Left kidney (tissue), 8 donors: ENCODE data around the gene SCAMP4. TPM values are rescaled to one million over a fixed set of nuclear protein-coding genes. Genes with fewer than 3 reads are reported as not detected.

Source experiments
- DNase-seq: peaks from one replicate; pipeline ENCODE4 v3.0.0-alpha.2; 2013
- long read RNA-seq, 8 donors: transcript quantifications; one replicate each; lab custom pipeline, GENCODE V29; 2026
- polyA plus RNA-seq: library from polyadenylated mRNA; unstranded; fragments of 120-200 nt; gene quantifications from one replicate; pipeline ENCODE4 v1.2.1, GENCODE V29; 2013; ENCODE audit not compliant: insufficient read length

SCAMP4 gene, protein sequence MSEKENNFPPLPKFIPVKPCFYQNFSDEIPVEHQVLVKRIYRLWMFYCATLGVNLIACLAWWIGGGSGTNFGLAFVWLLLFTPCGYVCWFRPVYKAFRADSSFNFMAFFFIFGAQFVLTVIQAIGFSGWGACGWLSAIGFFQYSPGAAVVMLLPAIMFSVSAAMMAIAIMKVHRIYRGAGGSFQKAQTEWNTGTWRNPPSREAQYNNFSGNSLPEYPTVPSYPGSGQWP
- polyA plus RNA-seq = 67.5 TPM
- long read RNA-seq, donor 1, transcript SCAMP4-201 (7 exons, 2,684 nt) = major isoform, 31 of 51 reads
- long read RNA-seq, donor 1, transcript SCAMP4-207 (2 exons, 2,973 nt) = minor isoform, 13 of 51 reads
- long read RNA-seq, donor 1, partial matches to known transcripts = 0 of 51 reads
- long read RNA-seq, donor 1, other reads (novel, unspliced or antisense) = 0 of 51 reads
- long read RNA-seq, donor 2, transcript SCAMP4-201 (7 exons, 2,684 nt) = major isoform, 15 of 22 reads
- long read RNA-seq, donor 2, transcript SCAMP4-207 (2 exons, 2,973 nt) = minor isoform, 6 of 22 reads
- long read RNA-seq, donor 2, partial matches to known transcripts = 0 of 22 reads
- long read RNA-seq, donor 2, other reads (novel, unspliced or antisense) = 0 of 22 reads
- long read RNA-seq, donor 3, transcript SCAMP4-201 (7 exons, 2,684 nt) = major isoform, 13 of 39 reads
- long read RNA-seq, donor 3, transcript SCAMP4-207 (2 exons, 2,973 nt) = minor isoform, 10 of 39 reads
- long read RNA-seq, donor 3, partial matches to known transcripts = 14 of 39 reads
- long read RNA-seq, donor 3, other reads (novel, unspliced or antisense) = 0 of 39 reads
- long read RNA-seq, donor 4, partial matches to known transcripts = 0 of 1 reads
- long read RNA-seq, donor 4, other reads (novel, unspliced or antisense) = 0 of 1 reads
- long read RNA-seq, donor 5, transcript SCAMP4-201 (7 exons, 2,684 nt) = major isoform, 23 of 34 reads
- long read RNA-seq, donor 5, partial matches to known transcripts = 5 of 34 reads
- long read RNA-seq, donor 5, other reads (novel, unspliced or antisense) = 0 of 34 reads
- long read RNA-seq, donor 6, transcript SCAMP4-207 (2 exons, 2,973 nt) = minor isoform, 5 of 27 reads
- long read RNA-seq, donor 6, transcript SCAMP4-201 (7 exons, 2,684 nt) = major isoform, 21 of 27 reads
- long read RNA-seq, donor 6, partial matches to known transcripts = 0 of 27 reads
- long read RNA-seq, donor 6, other reads (novel, unspliced or antisense) = 0 of 27 reads
- long read RNA-seq, donor 7, transcript SCAMP4-201 (7 exons, 2,684 nt) = major isoform, 26 of 35 reads
- long read RNA-seq, donor 7, partial matches to known transcripts = 0 of 35 reads
- long read RNA-seq, donor 7, other reads (novel, unspliced or antisense) = 0 of 35 reads
- long read RNA-seq, donor 8, transcript SCAMP4-201 (7 exons, 2,684 nt) = major isoform, 6 of 9 reads
- long read RNA-seq, donor 8, partial matches to known transcripts = 0 of 9 reads
- long read RNA-seq, donor 8, other reads (novel, unspliced or antisense) = 0 of 9 reads

DNA sequence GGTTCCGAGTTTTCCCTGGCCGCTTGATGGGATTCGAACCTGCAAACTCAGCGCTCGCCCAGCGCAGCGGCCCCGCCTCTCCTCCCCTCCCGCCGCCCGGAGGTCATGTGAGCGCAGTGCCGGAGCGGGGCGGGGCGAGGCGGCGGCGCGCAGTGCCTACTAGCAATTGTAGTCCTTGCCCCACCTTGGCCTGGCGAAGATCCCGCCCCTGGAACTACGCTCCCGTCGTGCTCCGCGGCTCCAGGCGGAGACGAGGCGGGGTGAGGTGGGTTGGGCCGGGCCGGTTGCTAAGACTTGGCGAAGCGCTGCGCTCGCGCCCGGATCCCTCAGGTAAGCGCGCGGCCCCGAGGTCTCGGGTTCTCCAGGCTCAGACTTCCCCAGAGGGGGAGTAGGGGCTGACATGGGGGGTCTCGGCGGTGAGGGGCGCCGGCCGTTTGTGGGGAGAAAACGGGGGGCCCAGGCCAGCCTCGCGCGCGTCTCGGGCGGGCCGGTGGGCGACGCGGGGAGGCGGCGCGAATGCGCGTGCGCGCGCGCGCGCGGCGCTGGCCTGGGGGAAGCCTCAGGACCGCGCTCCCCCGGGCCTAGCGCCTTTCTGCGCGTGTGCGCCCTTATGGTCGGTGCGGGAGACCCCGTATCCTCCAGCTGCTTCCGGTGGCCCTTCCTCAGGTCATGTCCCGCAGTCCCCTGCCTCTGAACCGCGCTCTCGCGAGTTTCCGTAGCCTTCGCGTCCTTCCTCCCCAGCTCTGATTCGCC lies at the start of gene SCAMP4, which contains the start of gene ADAT3:
SCAMP4 (plus strand) TSS at position 290 of the 753 bp plus-strand sequence. CDS start 9,621 bp downstream, outside the sequence.
ADAT3 (plus strand) TSS at position 290 of the 753 bp plus-strand sequence. CDS start 6,649 bp downstream, outside the sequence.
- DNase-seq = peak; percentile 97

DNA sequence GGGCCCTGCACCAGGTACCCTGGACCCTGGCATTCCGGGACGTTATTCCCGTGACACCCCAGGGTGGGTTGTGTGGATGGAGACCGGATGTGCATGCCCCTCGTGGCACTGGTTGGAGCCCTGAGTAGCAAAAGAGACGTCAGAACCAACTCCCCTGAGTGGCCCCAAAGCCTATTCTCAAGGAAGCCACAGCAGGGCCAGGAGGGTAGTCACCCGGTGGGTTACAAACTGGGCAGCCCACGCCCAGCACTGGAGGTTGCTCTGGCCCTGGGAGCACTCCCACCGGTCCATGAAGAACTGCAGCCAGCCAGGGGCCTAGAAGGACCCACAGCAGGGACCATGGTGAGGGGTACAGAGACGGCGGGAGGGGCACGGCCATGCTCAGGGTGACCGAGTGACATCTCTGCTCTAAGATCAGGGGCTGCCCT lies 49.4 kb upstream of the SCAMP4 start:
- no peak for DNase-seq

- no peak for DNase-seq
These were observed 48.9 kb upstream of the SCAMP4 start for GRCh38 chr19:1856345-1856697.

- DNase-seq = no peak
These were observed 48.2 kb upstream of the SCAMP4 start for GRCh38 chr19:1856698-1857603.

- DNase-seq = no peak
These were observed 47.4 kb upstream of the SCAMP4 start for GRCh38 chr19:1857648-1858326.

DNA sequence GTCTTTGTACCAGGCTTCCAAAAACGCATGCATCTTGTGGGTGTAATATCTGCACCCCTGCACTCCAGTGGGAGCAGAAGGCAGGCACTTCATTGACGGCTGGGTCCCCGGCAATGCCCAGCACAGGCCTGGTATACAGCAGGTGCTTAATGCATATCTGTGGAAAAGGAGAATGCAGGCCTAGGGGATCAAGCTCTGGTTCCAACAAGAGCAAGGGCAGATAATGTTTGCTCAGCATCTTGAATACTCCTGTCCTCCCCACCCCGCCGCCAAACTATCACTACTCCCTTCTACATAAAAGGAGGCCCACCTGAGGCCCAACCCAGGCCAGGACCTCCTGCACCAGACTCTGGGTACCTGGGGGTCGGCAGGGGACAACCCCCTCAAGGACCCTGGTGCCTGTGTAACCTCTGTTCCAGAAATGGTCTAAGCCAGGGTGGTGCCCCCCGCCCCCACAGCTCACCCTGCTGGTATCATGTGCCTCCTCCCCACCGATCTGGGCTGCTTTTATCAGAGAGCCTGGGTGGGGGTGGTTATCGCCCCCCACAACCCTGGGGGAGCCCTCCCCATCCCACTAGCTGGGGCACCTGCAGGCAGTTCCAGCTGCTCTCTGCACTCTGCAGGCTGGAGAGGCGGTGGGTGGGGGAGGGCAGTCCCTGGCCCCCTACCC lies 46.7 kb upstream of the SCAMP4 start:
- DNase-seq = no peak

GRCh38 chr19:1859331-1859781 lies 45.8 kb upstream of the SCAMP4 start:
- DNase-seq = no peak

GRCh38 chr19:1860042-1860775 lies 45.0 kb upstream of the SCAMP4 start:
- peak; percentile 83 for DNase-seq

DNA sequence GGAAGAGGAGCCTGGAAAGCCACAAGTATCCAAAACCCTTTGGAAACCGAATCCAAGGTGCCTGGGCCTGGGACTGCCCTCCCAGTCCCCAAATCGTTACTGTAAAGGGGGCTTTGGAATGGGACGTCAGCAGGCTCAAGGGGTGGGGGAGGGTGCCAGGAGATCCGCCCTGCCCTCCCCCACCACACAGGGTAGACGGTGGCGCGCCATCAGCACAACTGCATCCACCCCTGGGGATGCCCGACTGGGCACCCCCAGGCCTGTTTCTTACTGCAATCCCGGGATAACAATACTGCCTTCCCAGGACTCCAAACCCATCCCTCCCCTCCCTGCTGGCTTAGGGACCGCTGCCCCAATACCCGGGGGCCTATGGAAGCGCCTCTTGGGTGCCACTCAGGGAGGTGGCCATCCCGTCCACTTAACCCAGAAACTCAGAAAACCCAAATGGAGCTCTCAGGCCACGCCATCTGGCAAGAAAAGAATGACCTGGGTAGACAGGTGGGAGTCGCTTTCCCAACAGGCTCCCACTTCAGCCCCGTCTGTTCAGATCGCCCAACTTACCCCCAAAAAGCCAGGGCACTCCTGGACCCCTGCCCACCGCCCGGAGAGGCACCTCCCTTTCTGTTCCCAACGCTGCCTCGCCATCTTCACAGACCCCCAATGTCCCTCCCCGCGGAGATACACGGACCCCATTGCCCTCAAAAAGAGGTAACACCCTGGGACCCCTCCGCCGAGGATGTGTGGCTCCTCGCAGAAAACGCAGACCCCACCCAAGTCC lies 44.2 kb upstream of the SCAMP4 start:
- no peak for DNase-seq

DNA sequence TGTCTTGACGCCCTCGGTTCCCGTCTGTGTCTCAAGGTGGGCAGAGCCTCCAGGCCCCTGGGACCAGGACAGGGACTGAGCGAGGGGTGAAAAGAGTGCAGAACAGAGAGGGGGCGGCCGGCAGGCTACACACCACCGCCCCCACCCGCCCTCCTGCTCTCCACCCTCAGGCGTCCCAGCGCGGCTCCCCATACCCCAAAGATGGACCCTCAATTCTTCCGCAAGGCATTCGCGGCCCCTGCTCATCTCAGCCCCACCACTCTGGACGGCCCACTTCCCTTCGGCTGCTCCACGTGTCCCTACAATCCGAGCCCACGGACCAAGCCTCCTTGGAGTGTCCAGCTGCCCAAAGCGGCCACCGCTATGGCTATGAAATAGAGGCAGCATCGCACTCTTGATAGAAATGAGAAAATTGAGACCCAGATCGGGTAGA lies 43.6 kb upstream of the SCAMP4 start:
- no peak for DNase-seq

GRCh38 chr19:1862068-1862423 lies 43.2 kb upstream of the SCAMP4 start:
- DNase-seq = no peak

DNA sequence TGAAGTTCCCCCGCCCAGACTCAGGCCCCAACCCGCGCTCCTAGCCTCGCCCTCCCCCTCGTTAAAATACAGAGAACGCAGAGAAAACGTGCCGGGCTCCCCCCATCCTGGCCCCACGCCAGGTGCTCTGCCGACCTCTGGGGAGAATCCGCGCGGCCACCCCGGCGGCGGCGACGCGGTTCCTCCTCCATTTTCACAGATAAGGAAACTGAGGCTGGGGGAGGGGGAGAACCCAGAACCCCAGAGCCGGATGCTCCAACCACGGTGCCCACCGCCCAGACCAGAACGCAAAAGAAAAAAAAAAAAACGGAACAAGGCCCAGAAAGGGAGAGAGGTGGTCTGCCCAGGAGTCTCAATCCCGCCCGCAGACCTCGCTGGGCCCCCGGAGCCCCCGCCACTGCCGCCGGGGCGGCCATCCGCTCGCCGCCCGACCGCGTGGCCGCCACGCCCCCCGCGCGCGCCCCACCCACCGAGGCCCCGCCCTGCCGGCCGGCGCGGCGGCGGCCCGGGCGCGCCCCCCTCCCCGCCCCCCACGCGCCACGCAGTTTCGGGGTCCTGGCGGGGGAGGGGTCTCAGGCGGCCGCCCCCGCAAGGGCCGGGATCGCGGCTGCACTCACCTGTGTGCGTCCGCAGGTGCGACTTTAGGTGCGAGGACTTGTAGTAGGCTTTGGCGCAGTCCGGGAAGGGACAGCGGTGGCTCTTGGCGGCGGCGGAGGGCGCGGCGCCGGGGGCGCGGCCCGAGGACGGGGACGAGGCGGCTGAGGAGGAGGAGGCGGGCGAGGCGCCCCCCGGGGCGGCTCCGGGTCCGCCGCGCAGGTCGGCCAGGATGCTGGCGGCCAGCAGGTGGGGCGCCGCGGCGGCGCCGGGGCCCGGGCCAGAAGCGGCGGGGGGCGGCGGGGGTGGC lies 42.5 kb upstream of the SCAMP4 start:
- DNase-seq = no peak

DNA sequence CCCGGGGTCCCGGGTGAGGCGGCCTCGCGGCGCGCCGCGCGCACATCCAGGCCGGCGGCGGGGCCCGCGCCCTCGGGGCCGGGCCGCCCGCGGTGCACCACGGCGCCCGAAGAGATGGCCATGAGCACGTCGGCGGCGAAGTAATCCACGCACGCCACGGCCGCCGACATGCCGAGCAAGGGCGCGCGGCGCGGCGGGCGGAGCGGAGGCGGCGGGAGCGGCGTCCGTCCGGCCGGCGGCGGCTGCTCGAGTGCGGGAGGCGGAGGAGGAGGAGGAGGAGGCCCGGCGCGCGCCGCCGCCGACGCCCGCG lies 41.9 kb upstream of the SCAMP4 start, which contains the start of gene KLF16:
KLF16 (minus strand) TSS at position 252 of the 310 bp plus-strand sequence; CDS start at position 170, 82 bp downstream.
- DNase-seq = no peak

DNA sequence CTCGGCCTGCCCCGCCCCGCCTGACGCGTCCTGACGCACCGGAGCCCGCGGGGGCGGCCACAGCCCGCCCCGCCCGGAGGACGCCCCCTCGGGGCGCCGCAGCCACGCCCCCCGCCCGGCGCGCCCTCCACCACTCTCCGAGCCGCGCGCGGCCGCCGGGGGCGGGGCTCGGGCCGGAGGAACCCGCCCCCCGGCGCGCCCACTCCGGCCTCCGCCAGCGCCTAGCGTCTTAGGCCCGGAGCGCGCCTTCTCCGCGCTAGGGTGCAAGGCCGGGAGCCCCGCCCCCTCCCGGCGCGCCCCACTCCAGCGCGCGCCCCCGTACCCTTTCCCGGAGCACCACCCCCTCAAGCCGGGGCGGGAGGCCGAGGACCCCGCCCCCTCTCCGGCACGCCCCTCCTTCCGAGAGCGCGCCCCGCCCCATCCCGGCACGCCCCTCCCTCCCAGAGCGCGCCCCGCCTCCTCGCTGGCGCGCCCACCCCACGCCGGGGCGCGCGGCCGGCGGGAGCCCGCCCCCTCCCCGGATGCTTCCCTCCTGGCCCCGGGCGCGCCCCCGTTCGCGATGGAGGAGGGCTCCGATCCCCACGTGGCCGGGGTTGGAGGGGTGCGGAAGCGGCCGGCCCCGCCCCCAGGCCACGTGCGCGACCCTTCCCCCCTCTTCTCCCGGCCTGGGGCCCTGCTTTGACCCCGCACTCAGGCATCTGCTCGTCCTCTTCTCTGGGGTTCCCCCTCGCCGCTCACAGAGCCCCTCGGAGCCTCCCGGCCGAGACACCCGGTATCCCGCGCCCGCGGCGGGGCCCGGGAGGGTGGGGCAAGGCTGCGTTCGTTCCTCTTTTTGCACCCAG lies 41.3 kb upstream of the SCAMP4 start:
- DNase-seq = peak; percentile 90
